Lung (tissue), 12 donors: Measurements from ENCODE around the gene GRIK1. TPM values are rescaled to one million over a fixed set of nuclear protein-coding genes. Genes with fewer than 3 reads are reported as not detected.

ENCODE experiments used
- ATAC-seq: fragments of 200-7000 bp; cut with Tn5 transposase; one replicate; pipeline ENCODE4 v1.9.1; 2020; ENCODE audit warnings: moderate number of reproducible peaks; ENCODE audit not compliant: insufficient read depth, low FRiP score
- DNase-seq, 3 donors: peaks; one replicate each; pipeline ENCODE4 v3.0.0-alpha.2; 2013 to 2017
- H3K27ac ChIP-seq, 2 donors: one replicate each; pipeline ENCODE4 v1.5.1; 2013; ENCODE audit warnings: mild to moderate bottlenecking in 2 of 2, moderate library complexity in 2 of 2, control low read depth in 1 of 2, inconsistent platforms in 1 of 2, low read depth in 1 of 2, low read length in 1 of 2
- H3K27me3 ChIP-seq, 3 donors: one replicate each; pipeline ENCODE4 v1.5.1; 2013; ENCODE audit warnings: low read length in 2 of 3; ENCODE audit not compliant: control insufficient read depth in 3 of 3, insufficient read depth in 3 of 3
- H3K36me3 ChIP-seq, 4 donors: one replicate each; pipeline ENCODE4 v1.5.1; 2013; ENCODE audit warnings: low read length in 4 of 4, mild to moderate bottlenecking in 1 of 4, moderate library complexity in 1 of 4; ENCODE audit not compliant: control insufficient read depth in 4 of 4, insufficient read depth in 4 of 4
- H3K4me1 ChIP-seq, 5 donors: one replicate each; pipeline ENCODE4 v1.5.1; 2013; ENCODE audit warnings: low read length in 5 of 5, mild to moderate bottlenecking in 2 of 5, moderate library complexity in 1 of 5; ENCODE audit not compliant: control insufficient read depth in 5 of 5, insufficient read depth in 5 of 5
- H3K4me3 ChIP-seq: one replicate; pipeline ENCODE4 v1.5.1; 2013; ENCODE audit warnings: mild to moderate bottlenecking, control low read depth, moderate library complexity
- H3K9ac ChIP-seq, 2 donors: one replicate each; pipeline ENCODE4 v1.5.1; 2013; ENCODE audit warnings: low read length in 2 of 2, control low read depth in 1 of 2; ENCODE audit not compliant: insufficient read depth in 1 of 2
- H3K9me3 ChIP-seq, 4 donors: one replicate each; pipeline ENCODE4 v1.5.1; 2013; ENCODE audit warnings: low read length in 3 of 4, mild to moderate bottlenecking in 1 of 4, moderate library complexity in 1 of 4; ENCODE audit not compliant: control insufficient read depth in 4 of 4, insufficient read depth in 3 of 4
- CTCF ChIP-seq: IDR thresholded peaks from 2 replicates; pipeline ENCODE4 v1.5.1; 2012; ENCODE audit warnings: mild to moderate bottlenecking; ENCODE audit errors: control extremely low read depth, extremely low read depth
- WGBS, 2 donors: extraction: QIAGEN DNeasy Blood & Tissue Kit; methylation state at CpG; one replicate each; pipeline ENCODE4 v1.1.7; 2013; 5-methylcytosine and 5-hydroxymethylcytosine counted together
- polyA plus RNA-seq, 2 donors: library from polyadenylated mRNA; stranded (reverse); fragments of 200-250 nt; gene quantifications; one replicate each; pipeline ENCODE4 v1.2.1, GENCODE V29; 2013
- total RNA-seq, 2 donors: library from RNA; depleted of rRNA in 1 of 2; stranded (reverse); fragments of >200 nt in 1 of 2; gene quantifications; one replicate each; pipeline ENCODE4 v1.2.1, GENCODE V29; 2014 to 2021
- donor health status: control.
- donor health status: control.
- donor health status: Bipolar disorder and iron deficiency.
- donor health status: healthy.
- donor health status: DM: yes; HTN: yes; CAD: no.

GRIK1 gene
- total and polyA plus RNA-seq, 4 donors = 0.26 TPM; not detected in 3

- H3K4me3 ChIP-seq = no peak overlapping the region
- no peaks in the 10 kb centered on the region for H3K27me3 ChIP-seq
- H3K36me3 ChIP-seq = no peaks in the 10 kb centered on the region
- TF ChIP-seq CTCF = no peak
- no peak overlapping the region for H3K27ac ChIP-seq
- ATAC-seq (no peak), DNase-seq (no peak)
- H3K4me1 ChIP-seq = no peaks in the 10 kb centered on the region
- H3K9me3 ChIP-seq = peaks cover 0 to 4% (median 0%) of the 10 kb centered on the region in 4 donors
- H3K9ac ChIP-seq = no peak overlapping the region
- WGBS, 2 donors = 87 to 99% methylated on average over 3 of the region's 3 CpGs
Observed at GRCh38 chr21:29682800-29683199, 257.0 kb downstream of the GRIK1 start.

- no peaks in the 10 kb centered on the region for H3K36me3 ChIP-seq
- H3K27ac ChIP-seq = no peak overlapping the region
- TF ChIP-seq CTCF = no peak
- no peaks in the 10 kb centered on the region for H3K27me3 ChIP-seq
- ATAC-seq = no peak
- H3K4me3 ChIP-seq = no peak overlapping the region
- H3K9ac ChIP-seq = no peak overlapping the region
- DNase-seq = no peak
- H3K4me1 ChIP-seq = no peaks in the 10 kb centered on the region
- H3K9me3 ChIP-seq = peaks cover 0 to 2% (median 0%) of the 10 kb centered on the region in 4 donors
- WGBS, 2 donors = 89 to 96% methylated on average over 4 of the region's 4 CpGs
Observed at GRCh38 chr21:29680273-29680672, 259.5 kb downstream of the GRIK1 start.

- 68 to 81% methylated on average over 1 of the region's 1 CpG for WGBS, 2 donors
- Histone ChIP-seq H3K4me3 (no peak overlapping the region), H3K9ac (no peak overlapping the region), H3K27ac (no peak overlapping the region), H3K4me1 (no peaks in the 10 kb centered on the region), H3K36me3 (no peaks in the 10 kb centered on the region), H3K9me3 (peaks cover 0 to 2% (median 0%) of the 10 kb centered on the region in 4 donors), H3K27me3 (no peaks in the 10 kb centered on the region)
- no peak for TF ChIP-seq CTCF
- DNase-seq = no peak
- no peak for ATAC-seq
Observed at GRCh38 chr21:29678626-29679025, 261.2 kb downstream of the GRIK1 start.

GRCh38 chr21:29677326-29677725 lies 262.5 kb downstream of the GRIK1 start:
- WGBS, 2 donors = 94 to 95% methylated on average over 4 of the region's 4 CpGs
- Histone ChIP-seq H3K4me1 (no peaks in the 10 kb centered on the region), H3K4me3 (no peak overlapping the region), H3K36me3 (no peaks in the 10 kb centered on the region), H3K9ac (no peak overlapping the region), H3K27ac (no peak overlapping the region), H3K9me3 (peaks cover 0 to 2% (median 0%) of the 10 kb centered on the region in 4 donors), H3K27me3 (no peaks in the 10 kb centered on the region)
- DNase-seq = no peak
- no peak for TF ChIP-seq CTCF
- ATAC-seq = no peak
